HEK293T (cell line): ENCODE measurements around the gene SIK3.

ENCODE experiments used
- CTBP1 ChIP-seq: fragments of 450-650 bp; IDR thresholded peaks from 2 replicates; pipeline ENCODE4 v1.6.1; 2016; ENCODE audit warnings: borderline replicate concordance
- FOXA1 ChIP-seq: fragments of 450-650 bp; IDR thresholded peaks from 2 replicates; pipeline ENCODE4 v1.6.1; 2016; ENCODE audit warnings: mild to moderate bottlenecking

DNA sequence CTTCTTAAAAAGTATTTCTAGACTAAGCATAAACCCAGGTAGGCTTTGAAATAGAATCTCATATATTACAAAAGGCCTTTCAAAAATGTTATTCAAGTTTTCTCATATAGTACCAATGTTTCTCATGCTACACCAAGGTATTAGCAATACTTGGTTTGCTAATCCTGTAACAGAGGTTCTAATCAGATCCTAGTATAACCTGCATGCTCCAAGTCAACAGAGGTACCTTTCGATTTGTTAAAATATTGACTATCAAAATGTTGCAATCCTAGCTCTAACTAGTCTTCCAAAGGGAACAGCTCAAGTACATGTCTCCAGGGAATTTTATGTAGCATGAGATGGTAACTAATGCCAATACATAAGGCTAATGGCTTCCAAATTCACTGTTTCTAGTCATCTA, 162.7 kb downstream of the SIK3 start:
- TF ChIP-seq FOXA1, result no peak
- no peak for TF ChIP-seq CTBP1
